ENCODE results near the gene NMNAT1. TPM values are rescaled to one million over a fixed set of nuclear protein-coding genes. Genes with fewer than 3 reads are reported as not detected.

Gene NMNAT1
- total and polyA plus RNA-seq, 2 of the 8 experiments (the other 6 are each of a cell fraction or from before 2014, with no cell fraction given), result 2.0 to 2.5 TPM

GRCh38 chr1:10007169-10007568, 63.9 kb downstream of the NMNAT1 start:
- H3K23me2 ChIP-seq (ENCODE audit: low read depth, low read length), result no peaks in the 10 kb centered on the region
- H3K4me1 ChIP-seq (replicated peaks in 1 of 4; ENCODE audit: control insufficient read depth in 3 of 4, insufficient read depth in 4 of 4, low read length in 3 of 4), result no peaks in the 10 kb centered on the region
- no peak overlapping the region for H2AK5ac ChIP-seq (ENCODE audit: low read depth, low read length)
- H3K4me2 ChIP-seq (ENCODE audit: insufficient read depth in 1 of 2, low read depth in 2 of 2, low read length in 2 of 2), result no peak overlapping the region
- DNase-seq (ENCODE audit: low read depth in 1 of 2, low spot score in 2 of 2), result no peak
- H4K5ac ChIP-seq (ENCODE audit: insufficient read length, low read depth, low read length), result no peak overlapping the region
- H3K18ac ChIP-seq (ENCODE audit: extremely low read depth, low read length), result no peak overlapping the region
- H2BK120ac ChIP-seq (replicated peaks; ENCODE audit: low read depth, low read length), result no peak overlapping the region
- no peak overlapping the region for H3K14ac ChIP-seq (ENCODE audit: insufficient read length)
- H4K20me1 ChIP-seq (replicated peaks in 1 of 2; ENCODE audit: control insufficient read depth in 1 of 2, insufficient read depth in 2 of 2, low read length in 2 of 2), result no peaks in the 10 kb centered on the region
- H3K9me3 ChIP-seq (ENCODE audit: insufficient read depth in 2 of 2, low read depth in 1 of 2, low read length in 1 of 2), result no peaks in the 10 kb centered on the region
- no peaks in the 10 kb centered on the region for H3K27me3 ChIP-seq (replicated peaks in 1 of 4; ENCODE audit: control insufficient read depth in 3 of 4, extremely low read depth in 1 of 4, insufficient read depth in 3 of 4, low read length in 3 of 4)
- H2BK12ac ChIP-seq (ENCODE audit: low read depth, low read length), result no peak overlapping the region
- H3K56ac ChIP-seq (replicated peaks; ENCODE audit: insufficient read length, low read depth, low read length), result no peak overlapping the region
- H4K8ac ChIP-seq (ENCODE audit: extremely low read depth, insufficient read depth, low read length), result no peak overlapping the region
- H3K79me1 ChIP-seq (ENCODE audit: low read depth, low read length), result no peaks in the 10 kb centered on the region
- POLR2A ChIA-PET (ENCODE audit: partially characterized antibody), result no interaction called here
- H3K4ac ChIP-seq (replicated peaks; ENCODE audit: insufficient read length, low read depth, low read length), result no peak overlapping the region
- no peak overlapping the region for H3K4me3 ChIP-seq (ENCODE audit: extremely low read depth in 1 of 4, insufficient read depth in 2 of 4, low read depth in 3 of 4, low read length in 4 of 4)
- no peak overlapping the region for H2BK5ac ChIP-seq (ENCODE audit: low read depth, low read length)
- WGBS, 2 experiments (ENCODE audit: extremely low coverage in 1 of 2, insufficient coverage in 1 of 2, insufficient read length in 1 of 2, insufficient replicate concordance in 2 of 2, low coverage in 1 of 2, low lambda C conversion rate in 2 of 2, missing lambda C conversion rate in 1 of 2), result 86% methylated on average over 4 of the region's 4 CpGs; no CpG with 5 or more reads in 1 of the 2 experiments
- H3K23ac ChIP-seq (ENCODE audit: insufficient read length), result no peak overlapping the region
- FAIRE-seq, result no peak
- H3K9ac ChIP-seq (replicated peaks in 1 of 4; ENCODE audit: extremely low read depth in 1 of 4, low read depth in 3 of 4, low read length in 3 of 4), result no peak overlapping the region
- H2AFZ ChIP-seq (ENCODE audit: low read length), result no peak overlapping the region
- no peaks in the 10 kb centered on the region for H3K36me3 ChIP-seq (ENCODE audit: control insufficient read depth in 2 of 4, insufficient read depth in 4 of 4, low read length in 3 of 4)
- no peak overlapping the region for H2BK15ac ChIP-seq (ENCODE audit: low read length)
- no peak overlapping the region for H3K27ac ChIP-seq (ENCODE audit: low read depth, low read length)
- TF ChIP-seq HDAC6 (IDR thresholded peaks at IDR 0.05; ENCODE audit: low read depth, low read length), result no peak
- no peak for TF ChIP-seq RNF2 (IDR thresholded peaks at IDR 0.05; ENCODE audit: borderline replicate concordance, low read depth, low read length, missing control alignments, poor library complexity, severe bottlenecking)
- TF ChIP-seq TCF12 (IDR thresholded peaks at IDR 0.05; ENCODE audit: low read depth, low read length), result no peak
- TF ChIP-seq JUND (IDR thresholded peaks at IDR 0.05; ENCODE audit: low read length), result no peak
- no peak for TF ChIP-seq CEBPB (IDR thresholded peaks at IDR 0.05; ENCODE audit: low read depth, low read length)
- TF ChIP-seq GTF2F1 (IDR thresholded peaks at IDR 0.05; ENCODE audit: borderline replicate concordance, low read depth, low read length), result no peak
- TF ChIP-seq CBX5 (IDR thresholded peaks at IDR 0.05; ENCODE audit: low read depth, low read length), result no peak
- TF ChIP-seq ASH2L (IDR thresholded peaks at IDR 0.05; ENCODE audit: low read length), result no peak
- TF ChIP-seq MAFK (IDR thresholded peaks at IDR 0.05; ENCODE audit: low read depth, low read length), result no peak
- CTCF ChIA-PET (ENCODE audit: partially characterized antibody), result interaction anchor here (1.6 kb wide), 1 partner anchor 8 kb away, joined by 5 read pairs; no protein-coding TSS in a partner anchor
- H3K79me2 ChIP-seq (ENCODE audit: control insufficient read depth in 1 of 2, insufficient read depth in 2 of 2, low read length in 2 of 2), result no peaks in the 10 kb centered on the region
- no peak overlapping the region for H4K91ac ChIP-seq (replicated peaks; ENCODE audit: insufficient read length, low read length)
- H2BK20ac ChIP-seq (ENCODE audit: low read length), result no peak overlapping the region

Data from H1 (cell line).